Transverse colon (tissue), 4 donors: Measurements from ENCODE around the gene RHBDL1. TPM values are rescaled to one million over a fixed set of nuclear protein-coding genes. Genes with fewer than 3 reads are reported as not detected.
A peak's percentile ranks its signal among the peaks of the same experiment; 100 is the strongest.

Source experiments
- DNase-seq: peaks from one replicate; pipeline ENCODE4 v3.0.0-alpha.2; 2019
- H3K27ac ChIP-seq, 4 donors: fragments of 200-600 bp; sonication (generic); 2 replicates each; pipeline ENCODE4 v1.5.1; 2016 to 2018; ENCODE audit warnings: inconsistent platforms in 4 of 4
- H3K27me3 ChIP-seq: fragments of 200-600 bp; sonication (generic); 2 replicates; pipeline ENCODE4 v1.5.1; 2017; ENCODE audit warnings: inconsistent platforms
- H3K36me3 ChIP-seq, 4 donors: fragments of 200-600 bp; sonication (generic); 2 replicates each; pipeline ENCODE4 v1.5.1; 2017 to 2019; ENCODE audit warnings: inconsistent platforms in 4 of 4
- H3K4me1 ChIP-seq, 4 donors: fragments of 200-600 bp; sonication (generic); 2 replicates each; pipeline ENCODE4 v1.5.1; 2017 to 2020; ENCODE audit warnings: inconsistent platforms in 4 of 4
- H3K4me3 ChIP-seq, 4 donors: fragments of 200-600 bp; sonication (generic); 1 replicate in 1 of 4; 2 replicates in 3 of 4; pipeline versions ENCODE4 v1.5.1 to v1.6.1; 2017 to 2019; ENCODE audit warnings: inconsistent platforms in 4 of 4
- H3K9me3 ChIP-seq, 2 donors: fragments of 200-600 bp; sonication (generic); 2 replicates each; pipeline ENCODE4 v1.5.1; 2017 to 2019; ENCODE audit warnings: inconsistent platforms in 2 of 2
- CTCF ChIP-seq, 5 experiments: fragments of 200-600 bp in 3 of 5; fragments of 450-650 bp in 2 of 5; sonication (generic) in 3 of 5; IDR thresholded peaks; 1 replicate in 2 of 5; 2 replicates in 3 of 5; pipeline ENCODE4 v1.5.1; 2016 to 2017; ENCODE audit warnings: antibody characterized with exemption in 5 of 5, inconsistent platforms in 3 of 5, mild to moderate bottlenecking in 2 of 5, moderate library complexity in 1 of 5
- EP300 ChIP-seq: sonication (generic); formaldehyde crosslinking; IDR thresholded peaks from one replicate; pipeline ENCODE4 v1.6.1; 2017; ENCODE audit warnings: antibody characterized with exemption, low read depth
- POLR2A ChIP-seq: fragments of 450-650 bp; IDR thresholded peaks from one replicate; pipeline ENCODE4 v1.6.1; 2016; ENCODE audit warnings: antibody characterized with exemption, mild to moderate bottlenecking, moderate library complexity
- POLR2AphosphoS5 ChIP-seq, 3 donors: sonication (generic); formaldehyde crosslinking; IDR thresholded peaks; one replicate each; pipeline ENCODE4 v1.6.1; 2016; ENCODE audit warnings: antibody characterized with exemption in 3 of 3
- WGBS, 2 donors: methylation state at CpG; one replicate each; pipeline ENCODE4 v1.1.5; 2018; ENCODE audit warnings: low coverage in 1 of 2; 5-methylcytosine and 5-hydroxymethylcytosine counted together
- in situ Hi-C, 4 donors: fragments of 200-750 bp; cut with MboI; loops; one replicate each; pipeline versions ENCODE4 v1.15.0 to v1.15.1; 2017; ENCODE audit warnings: low sequenced_read_pairs in 3 of 4, low pct_ligation_motif_present in 1 of 4, low pct_unique_long_range_greater_than_20kb in 1 of 4
- intact Hi-C: fragments of 100-400 bp; cut with DNase I; formaldehyde crosslinking; loops from one replicate; pipeline ENCODE4 v1.15.1; 2023; ENCODE audit warnings: low total_unique reads
- total RNA-seq, 4 donors: library from RNA; depleted of rRNA; stranded (reverse); fragments of >200 nt; gene quantifications; one replicate each; pipeline ENCODE4 v1.1.0, GENCODE V29; 2016

RHBDL1 gene
- total RNA-seq, 4 donors from 2014 or later, result 1.8 to 39.3 (median 8.1) TPM

GRCh38 chr16:721765-722540, 46.5 kb downstream of the RHBDL1 start:
- in situ Hi-C loops, result no loop called here
- Histone ChIP-seq H3K4me3 (peak overlapping the region in 3 of 4 donors; percentile 64 to 83 (median 72)), H3K36me3 (no peaks in the 10 kb centered on the region), H3K27me3 (peaks cover 30% of the 10 kb centered on the region), H3K4me1 (peaks cover 26 to 47% (median 43%) of the 10 kb centered on the region in 4 donors), H3K27ac (peak overlapping the region; percentile 90 to 94 (median 93)), H3K9me3 (no peaks in the 10 kb centered on the region)
- WGBS, 2 donors, result 87% methylated on average over 39 of the region's 51 CpGs; no CpG with 5 or more reads in 1 of the 2 donors
- no peak for TF ChIP-seq POLR2AphosphoS5 (IDR thresholded peaks at IDR 0.05)
- TF ChIP-seq POLR2A, result no peak
- no peak for TF ChIP-seq CTCF (IDR thresholded peaks at IDR 0.05)
- TF ChIP-seq EP300, result no peak
- no peak for DNase-seq
- intact Hi-C loops, result no loop called here

GRCh38 chr16:722835-723633, 47.6 kb downstream of the RHBDL1 start:
- intact Hi-C loops, result no loop called here
- Histone ChIP-seq H3K36me3 (no peaks in the 10 kb centered on the region), H3K27me3 (peaks cover 38% of the 10 kb centered on the region), H3K4me3 (no peak overlapping the region), H3K27ac (no peak overlapping the region), H3K4me1 (peaks cover 35 to 57% (median 52%) of the 10 kb centered on the region in 4 donors), H3K9me3 (no peaks in the 10 kb centered on the region)
- WGBS, 2 donors, result 88% methylated on average over 24 of the region's 24 CpGs; no CpG with 5 or more reads in 1 of the 2 donors
- in situ Hi-C loops, result no loop called here
- TF ChIP-seq EP300 (no peak), POLR2AphosphoS5 (IDR thresholded peaks at IDR 0.05) (no peak)
- no peak for DNase-seq

- DNase-seq, result no peak
- H3K36me3 ChIP-seq, result no peaks in the 10 kb centered on the region
- peaks cover 38 to 57% (median 52%) of the 10 kb centered on the region in 4 donors for H3K4me1 ChIP-seq
- no peaks in the 10 kb centered on the region for H3K9me3 ChIP-seq
- peaks cover 45% of the 10 kb centered on the region for H3K27me3 ChIP-seq
- in situ Hi-C loops (no loop called here), intact Hi-C loops (no loop called here)
- TF ChIP-seq POLR2A (no peak), POLR2AphosphoS5 (IDR thresholded peaks at IDR 0.05) (no peak), CTCF (IDR thresholded peaks at IDR 0.05) (no peak), EP300 (no peak)
- no peak overlapping the region for H3K27ac ChIP-seq
- no peak overlapping the region for H3K4me3 ChIP-seq
- WGBS, 2 donors, result 77 to 100% methylated on average over 1 to 5 of the region's 9 CpGs
Observed at GRCh38 chr16:723695-724094, 48.2 kb downstream of the RHBDL1 start.

GRCh38 chr16:724188-725040, 48.9 kb downstream of the RHBDL1 start:
- DNase-seq, result no peak
- intact Hi-C loops (no loop called here), in situ Hi-C loops (no loop called here)
- Histone ChIP-seq H3K36me3 (no peaks in the 10 kb centered on the region), H3K4me3 (no peak overlapping the region), H3K27ac (no peak overlapping the region), H3K9me3 (no peaks in the 10 kb centered on the region), H3K27me3 (peaks cover 45% of the 10 kb centered on the region), H3K4me1 (peaks cover 35 to 52% (median 47%) of the 10 kb centered on the region in 4 donors)
- TF ChIP-seq POLR2AphosphoS5 (IDR thresholded peaks at IDR 0.05), result no peak
- no peak for TF ChIP-seq EP300
- TF ChIP-seq CTCF (IDR thresholded peaks at IDR 0.05), result no peak
- TF ChIP-seq POLR2A, result no peak
- 51% methylated on average over 26 of the region's 29 CpGs; no CpG with 5 or more reads in 1 of the 2 donors for WGBS, 2 donors
